ENCODE data around the gene SEPTIN10.

GRCh38 chr2:109632158-109632789 is 18.5 kb upstream of the SEPTIN10 start:
- TF ChIP-seq, protein P1, sequence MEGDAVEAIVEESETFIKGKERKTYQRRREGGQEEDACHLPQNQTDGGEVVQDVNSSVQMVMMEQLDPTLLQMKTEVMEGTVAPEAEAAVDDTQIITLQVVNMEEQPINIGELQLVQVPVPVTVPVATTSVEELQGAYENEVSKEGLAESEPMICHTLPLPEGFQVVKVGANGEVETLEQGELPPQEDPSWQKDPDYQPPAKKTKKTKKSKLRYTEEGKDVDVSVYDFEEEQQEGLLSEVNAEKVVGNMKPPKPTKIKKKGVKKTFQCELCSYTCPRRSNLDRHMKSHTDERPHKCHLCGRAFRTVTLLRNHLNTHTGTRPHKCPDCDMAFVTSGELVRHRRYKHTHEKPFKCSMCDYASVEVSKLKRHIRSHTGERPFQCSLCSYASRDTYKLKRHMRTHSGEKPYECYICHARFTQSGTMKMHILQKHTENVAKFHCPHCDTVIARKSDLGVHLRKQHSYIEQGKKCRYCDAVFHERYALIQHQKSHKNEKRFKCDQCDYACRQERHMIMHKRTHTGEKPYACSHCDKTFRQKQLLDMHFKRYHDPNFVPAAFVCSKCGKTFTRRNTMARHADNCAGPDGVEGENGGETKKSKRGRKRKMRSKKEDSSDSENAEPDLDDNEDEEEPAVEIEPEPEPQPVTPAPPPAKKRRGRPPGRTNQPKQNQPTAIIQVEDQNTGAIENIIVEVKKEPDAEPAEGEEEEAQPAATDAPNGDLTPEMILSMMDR (conservative IDR thresholded peaks at IDR 0.05) = no peak
- no peak for TF ChIP-seq EZH2 (IDR thresholded peaks at IDR 0.05; ENCODE audit: low read depth)
